Omental fat pad (tissue), 4 donors: Measurements from ENCODE around the gene MAMDC2. TPM values are rescaled to one million over a fixed set of nuclear protein-coding genes. Genes with fewer than 3 reads are reported as not detected.

Source experiments
- ATAC-seq: fragments of 150-250 bp; one replicate; pipeline ENCODE4 v1.9.1; 2016; ENCODE audit warnings: mild to moderate bottlenecking, moderate library complexity; ENCODE audit not compliant: low FRiP score
- DNase-seq: peaks from one replicate; pipeline ENCODE4 v3.0.0-alpha.2; 2019; ENCODE audit warnings: low spot score
- total RNA-seq, 4 donors: library from RNA; depleted of rRNA; stranded (reverse); fragments of >200 nt; gene quantifications; one replicate each; pipeline ENCODE4 v1.1.0, GENCODE V29; 2016
- TF ChIP-seq, protein P1 (sequence below), 3 donors: fragments of 450-650 bp; IDR thresholded peaks; one replicate each; pipeline ENCODE4 v1.5.1; 2016 to 2017; ENCODE audit warnings: antibody characterized with exemption in 3 of 3, mild to moderate bottlenecking in 3 of 3, moderate library complexity in 2 of 3

The MAMDC2 gene
- total RNA-seq, 4 donors from 2014 or later = 9.0 to 43.7 (median 16.5) TPM

- TF ChIP-seq, protein P1, sequence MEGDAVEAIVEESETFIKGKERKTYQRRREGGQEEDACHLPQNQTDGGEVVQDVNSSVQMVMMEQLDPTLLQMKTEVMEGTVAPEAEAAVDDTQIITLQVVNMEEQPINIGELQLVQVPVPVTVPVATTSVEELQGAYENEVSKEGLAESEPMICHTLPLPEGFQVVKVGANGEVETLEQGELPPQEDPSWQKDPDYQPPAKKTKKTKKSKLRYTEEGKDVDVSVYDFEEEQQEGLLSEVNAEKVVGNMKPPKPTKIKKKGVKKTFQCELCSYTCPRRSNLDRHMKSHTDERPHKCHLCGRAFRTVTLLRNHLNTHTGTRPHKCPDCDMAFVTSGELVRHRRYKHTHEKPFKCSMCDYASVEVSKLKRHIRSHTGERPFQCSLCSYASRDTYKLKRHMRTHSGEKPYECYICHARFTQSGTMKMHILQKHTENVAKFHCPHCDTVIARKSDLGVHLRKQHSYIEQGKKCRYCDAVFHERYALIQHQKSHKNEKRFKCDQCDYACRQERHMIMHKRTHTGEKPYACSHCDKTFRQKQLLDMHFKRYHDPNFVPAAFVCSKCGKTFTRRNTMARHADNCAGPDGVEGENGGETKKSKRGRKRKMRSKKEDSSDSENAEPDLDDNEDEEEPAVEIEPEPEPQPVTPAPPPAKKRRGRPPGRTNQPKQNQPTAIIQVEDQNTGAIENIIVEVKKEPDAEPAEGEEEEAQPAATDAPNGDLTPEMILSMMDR (IDR thresholded peaks at IDR 0.05) = no peak
- ATAC-seq (no peak), DNase-seq (no peak)
Observed at GRCh38 chr9:70097187-70097586, 53.5 kb downstream of the MAMDC2 start.

GRCh38 chr9:70100362-70100761, 56.7 kb downstream of the MAMDC2 start:
- ATAC-seq (no peak), DNase-seq (no peak)
- TF ChIP-seq, protein P1 (IDR thresholded peaks at IDR 0.05) = no peak

GRCh38 chr9:70101265-70101664, 57.6 kb downstream of the MAMDC2 start:
- ATAC-seq = no peak
- TF ChIP-seq, protein P1 (IDR thresholded peaks at IDR 0.05) = no peak
- DNase-seq = no peak

GRCh38 chr9:70105147-70105546, 61.5 kb downstream of the MAMDC2 start:
- TF ChIP-seq, protein P1 (IDR thresholded peaks at IDR 0.05) = no peak
- ATAC-seq = no peak
- DNase-seq = no peak

DNA sequence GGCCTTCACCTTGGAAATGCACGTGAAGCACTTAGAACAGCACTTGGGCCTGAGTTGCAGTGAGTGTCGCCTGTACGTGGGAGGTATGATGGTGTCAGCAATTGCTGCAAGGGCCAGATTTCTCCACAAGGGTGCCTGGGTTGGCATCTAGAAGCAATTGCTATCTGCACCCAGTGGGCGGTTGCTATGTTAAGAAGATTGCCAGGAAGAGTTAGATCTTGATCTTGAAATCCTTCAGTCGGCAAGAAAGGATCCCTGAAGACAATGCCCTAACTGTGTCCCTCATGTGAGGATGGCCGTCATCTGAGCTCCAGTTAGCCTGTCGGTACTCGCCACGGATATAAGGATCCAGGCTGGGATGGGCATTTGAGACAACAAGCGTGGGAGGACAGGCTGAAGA, 62.9 kb downstream of the MAMDC2 start:
- TF ChIP-seq, protein P1 (IDR thresholded peaks at IDR 0.05) = no peak
- no peak for DNase-seq
- no peak for ATAC-seq

DNA sequence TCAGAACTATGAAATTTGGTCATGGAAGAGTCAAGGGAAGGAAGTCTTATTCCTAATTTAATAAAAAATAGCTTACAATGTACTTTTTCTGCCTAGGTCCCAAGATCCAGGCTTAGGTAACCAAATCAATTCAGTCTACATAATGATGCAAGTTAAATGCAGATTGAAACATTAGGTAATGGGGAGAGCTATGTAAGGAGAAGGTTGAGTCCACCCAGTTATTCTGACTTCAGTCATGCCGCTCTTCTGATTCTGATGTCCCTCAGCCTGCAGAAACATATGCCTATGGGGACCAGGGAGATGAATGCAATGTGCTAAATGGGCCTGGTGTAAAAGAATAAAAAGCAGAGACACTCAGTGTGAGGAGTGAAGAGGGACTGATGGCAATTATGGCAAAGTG, 63.9 kb downstream of the MAMDC2 start:
- no peak for ATAC-seq
- TF ChIP-seq, protein P1 (IDR thresholded peaks at IDR 0.05) = no peak
- no peak for DNase-seq

GRCh38 chr9:70108181-70108580, 64.5 kb downstream of the MAMDC2 start:
- DNase-seq (no peak), ATAC-seq (no peak)
- TF ChIP-seq, protein P1 (IDR thresholded peaks at IDR 0.05) = no peak
